HCT116 (cell line): ENCODE measurements around the gene MAGEA2.
"Not testable (repeated sequence)": the region's sequence is repeated elsewhere in the genome, so short reads cannot be mapped to it uniquely, and the experiment has no call there.

Experiments used
- CTCF ChIP-seq, 3 experiments: fragments of 200-600 bp in 1 of 3; sonication (generic) in 1 of 3; IDR thresholded peaks in 2 of 3; conservative IDR thresholded peaks in 1 of 3; 2 replicates each; pipeline ENCODE4 v1.5.1; 2012 to 2017; ENCODE audit warnings: low read depth in 2 of 3, low read length in 2 of 3, antibody characterized with exemption in 1 of 3, borderline replicate concordance in 1 of 3, control low read depth in 1 of 3, mild to moderate bottlenecking in 1 of 3, mixed read lengths in 1 of 3, mixed run types in 1 of 3, moderate library complexity in 1 of 3; ENCODE audit not compliant: insufficient read depth in 1 of 3
- EZH2phosphoT487 ChIP-seq: fragments of 200-600 bp; IDR thresholded peaks from 2 replicates; pipeline ENCODE4 v1.6.1; 2018; ENCODE audit warnings: antibody characterized with exemption, borderline replicate concordance
- JUND ChIP-seq: IDR thresholded peaks from 2 replicates; pipeline ENCODE4 v1.6.1; 2012
- MAX ChIP-seq: IDR thresholded peaks from 2 replicates; pipeline ENCODE4 v1.6.1; 2012
- POLR2A ChIP-seq: IDR thresholded peaks from 2 replicates; pipeline ENCODE4 v1.7.0; 2011; ENCODE audit warnings: borderline replicate concordance; ENCODE audit not compliant: insufficient read depth, insufficient read length; ENCODE audit errors: extremely low read depth
- POLR2AphosphoS5 ChIP-seq: IDR thresholded peaks from 2 replicates; pipeline ENCODE4 v1.6.1; 2011; ENCODE audit warnings: mild to moderate bottlenecking, low read depth, low read length, moderate library complexity
- RAD21 ChIP-seq: IDR thresholded peaks from 2 replicates; pipeline ENCODE4 v1.6.1; 2012; ENCODE audit warnings: low read depth, mild to moderate bottlenecking
- REST ChIP-seq: IDR thresholded peaks from 2 replicates; pipeline ENCODE4 v1.6.1; 2012; ENCODE audit warnings: low read depth
- SIN3A ChIP-seq: IDR thresholded peaks from 2 replicates; pipeline ENCODE4 v1.6.1; 2012; ENCODE audit warnings: low read depth
- SP1 ChIP-seq: IDR thresholded peaks from 2 replicates; pipeline ENCODE4 v1.6.1; 2012; ENCODE audit warnings: low read depth
- YY1 ChIP-seq: IDR thresholded peaks from 2 replicates; pipeline ENCODE4 v1.6.1; 2011; ENCODE audit warnings: low read length, low read depth, moderate library complexity, mild to moderate bottlenecking; ENCODE audit not compliant: insufficient replicate concordance; ENCODE audit errors: extremely low read depth
- ZNF274 ChIP-seq: fragments of 200-500 bp; sonication (Bioruptor generic); IDR thresholded peaks from 2 replicates; pipeline ENCODE4 v1.6.1; 2014; ENCODE audit warnings: mild to moderate bottlenecking, low read depth, low read length, inconsistent platforms

- not testable (repeated sequence) for TF ChIP-seq CTCF (IDR thresholded peaks at IDR 0.05 in 2 of 3, conservative IDR thresholded peaks at IDR 0.05 in 1 of 3; ENCODE audit: borderline replicate concordance in 1 of 3, insufficient read depth in 1 of 3, low read depth in 2 of 3, low read length in 2 of 3); EZH2phosphoT487; POLR2A; SP1; MAX; YY1; POLR2AphosphoS5; RAD21; SIN3A; JUND; REST; ZNF274
Observed at GRCh38 chrX:152706500-152706899, 47.1 kb downstream of the MAGEA2 start.
